Uterus (tissue), 4 donors: Measurements from ENCODE around the gene GMCL2. TPM values are rescaled to one million over a fixed set of nuclear protein-coding genes. Genes with fewer than 3 reads are reported as not detected.
"Not testable (repeated sequence)": the region's sequence is repeated elsewhere in the genome, so short reads cannot be mapped to it uniquely, and the experiment has no call there.

ENCODE experiments used
- DNase-seq, 2 donors: peaks; one replicate each; pipeline ENCODE4 v3.0.0-alpha.2; 2019 to 2020
- H3K27ac ChIP-seq, 2 donors: fragments of 200-600 bp; sonication (generic); 1 replicate in 1 of 2; 2 replicates in 1 of 2; pipeline ENCODE4 v1.5.1; 2016 to 2018
- H3K27me3 ChIP-seq, 2 donors: fragments of 200-600 bp; sonication (generic); one replicate each; pipeline ENCODE4 v1.5.1; 2018 to 2019; ENCODE audit warnings: control low read depth in 1 of 2
- H3K36me3 ChIP-seq, 2 donors: fragments of 200-600 bp; sonication (generic); one replicate each; pipeline ENCODE4 v1.5.1; 2019; ENCODE audit warnings: control low read depth in 1 of 2
- H3K4me1 ChIP-seq, 2 donors: fragments of 200-600 bp; sonication (generic); one replicate each; pipeline ENCODE4 v1.5.1; 2018 to 2019; ENCODE audit warnings: control low read depth in 1 of 2
- H3K4me3 ChIP-seq, 2 donors: fragments of 200-600 bp; sonication (generic); 1 replicate in 1 of 2; 2 replicates in 1 of 2; pipeline ENCODE4 v1.5.1; 2018 to 2019; ENCODE audit warnings: mild to moderate bottlenecking in 1 of 2
- H3K9me3 ChIP-seq, 2 donors: fragments of 200-600 bp; sonication (generic); one replicate each; pipeline ENCODE4 v1.5.1; 2019; ENCODE audit warnings: control low read depth in 1 of 2
- POLR2A ChIP-seq, 2 donors: fragments of 450-650 bp; IDR thresholded peaks; one replicate each; pipeline ENCODE4 v1.6.1; 2016; ENCODE audit warnings: antibody characterized with exemption in 2 of 2, mild to moderate bottlenecking in 1 of 2, moderate library complexity in 1 of 2
- intact Hi-C: fragments of 100-400 bp; cut with DNase I; formaldehyde crosslinking; loops from one replicate; pipeline ENCODE4 v1.15.1; 2023; ENCODE audit warnings: low total_unique reads
- total RNA-seq, 4 donors: library from RNA; depleted of rRNA in 3 of 4; stranded (reverse); fragments of >200 nt in 3 of 4; gene quantifications; one replicate each; pipeline versions ENCODE4 v1.1.0 to v1.2.4, GENCODE V29; 2014 to 2023
- TF ChIP-seq, protein P1 (sequence below), 4 experiments: fragments of 200-600 bp in 2 of 4; fragments of 450-650 bp in 2 of 4; sonication (generic) in 2 of 4; IDR thresholded peaks; one replicate each; pipeline ENCODE4 v1.5.1; 2016 to 2019; ENCODE audit warnings: antibody characterized with exemption in 4 of 4, mild to moderate bottlenecking in 2 of 4, moderate library complexity in 1 of 4
- donor health status: DM: yes; HTN: yes; CAD: no.

The GMCL2 gene
- total RNA-seq, 4 donors from 2014 or later, result not detected

DNA sequence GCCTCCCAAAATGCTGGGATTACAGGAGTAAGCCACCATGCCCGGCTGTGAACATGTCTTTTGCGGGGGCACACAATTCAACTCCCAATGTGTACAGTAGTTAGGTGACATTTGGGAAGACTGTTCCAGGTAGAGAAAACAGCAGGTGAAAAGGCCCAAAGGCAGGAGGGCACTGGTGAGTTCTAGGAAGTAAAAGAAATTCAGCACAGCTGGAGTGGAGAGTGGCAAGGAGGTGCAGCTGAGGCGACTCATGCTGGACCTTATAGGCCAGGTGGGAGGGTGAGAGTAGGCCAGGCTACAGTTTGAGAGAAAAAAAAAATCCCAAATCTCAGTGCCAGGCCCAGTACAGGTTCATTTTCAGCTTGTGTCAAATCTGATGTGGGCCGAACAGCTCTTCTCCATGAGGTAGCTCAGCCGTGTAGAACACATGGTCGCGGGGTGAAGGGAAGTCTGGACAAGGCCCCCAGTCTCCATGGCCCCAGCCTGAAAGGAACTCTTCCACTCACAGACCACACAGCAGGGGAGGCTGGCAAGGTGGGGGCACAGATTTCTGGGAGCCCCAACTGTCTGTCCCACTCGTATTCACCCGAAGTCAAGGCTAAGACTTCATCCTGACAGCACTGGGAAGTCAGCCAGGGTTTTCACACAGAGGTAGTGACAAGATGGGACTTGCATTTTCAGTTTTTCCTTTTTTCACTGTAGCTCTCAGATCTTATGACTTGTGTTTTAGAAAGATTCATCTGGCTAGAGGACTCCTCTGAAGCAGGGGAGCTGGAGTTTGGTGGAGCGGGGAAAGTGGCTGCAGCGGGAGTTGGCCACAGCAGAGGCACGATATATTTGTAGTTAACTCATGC, 12.6 kb upstream of the GMCL2 start:
- H3K27me3 ChIP-seq, result no peaks in the 10 kb centered on the region
- no peak for DNase-seq
- H3K27ac ChIP-seq, result no peak overlapping the region
- no peaks in the 10 kb centered on the region for H3K36me3 ChIP-seq
- no peak overlapping the region for H3K4me3 ChIP-seq
- H3K4me1 ChIP-seq, result no peaks in the 10 kb centered on the region
- TF ChIP-seq, protein P1, sequence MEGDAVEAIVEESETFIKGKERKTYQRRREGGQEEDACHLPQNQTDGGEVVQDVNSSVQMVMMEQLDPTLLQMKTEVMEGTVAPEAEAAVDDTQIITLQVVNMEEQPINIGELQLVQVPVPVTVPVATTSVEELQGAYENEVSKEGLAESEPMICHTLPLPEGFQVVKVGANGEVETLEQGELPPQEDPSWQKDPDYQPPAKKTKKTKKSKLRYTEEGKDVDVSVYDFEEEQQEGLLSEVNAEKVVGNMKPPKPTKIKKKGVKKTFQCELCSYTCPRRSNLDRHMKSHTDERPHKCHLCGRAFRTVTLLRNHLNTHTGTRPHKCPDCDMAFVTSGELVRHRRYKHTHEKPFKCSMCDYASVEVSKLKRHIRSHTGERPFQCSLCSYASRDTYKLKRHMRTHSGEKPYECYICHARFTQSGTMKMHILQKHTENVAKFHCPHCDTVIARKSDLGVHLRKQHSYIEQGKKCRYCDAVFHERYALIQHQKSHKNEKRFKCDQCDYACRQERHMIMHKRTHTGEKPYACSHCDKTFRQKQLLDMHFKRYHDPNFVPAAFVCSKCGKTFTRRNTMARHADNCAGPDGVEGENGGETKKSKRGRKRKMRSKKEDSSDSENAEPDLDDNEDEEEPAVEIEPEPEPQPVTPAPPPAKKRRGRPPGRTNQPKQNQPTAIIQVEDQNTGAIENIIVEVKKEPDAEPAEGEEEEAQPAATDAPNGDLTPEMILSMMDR (IDR thresholded peaks at IDR 0.05), result no peak
- TF ChIP-seq POLR2A (IDR thresholded peaks at IDR 0.05), result no peak
- intact Hi-C loops, result no loop called here
- H3K9me3 ChIP-seq, result no peaks in the 10 kb centered on the region

DNA sequence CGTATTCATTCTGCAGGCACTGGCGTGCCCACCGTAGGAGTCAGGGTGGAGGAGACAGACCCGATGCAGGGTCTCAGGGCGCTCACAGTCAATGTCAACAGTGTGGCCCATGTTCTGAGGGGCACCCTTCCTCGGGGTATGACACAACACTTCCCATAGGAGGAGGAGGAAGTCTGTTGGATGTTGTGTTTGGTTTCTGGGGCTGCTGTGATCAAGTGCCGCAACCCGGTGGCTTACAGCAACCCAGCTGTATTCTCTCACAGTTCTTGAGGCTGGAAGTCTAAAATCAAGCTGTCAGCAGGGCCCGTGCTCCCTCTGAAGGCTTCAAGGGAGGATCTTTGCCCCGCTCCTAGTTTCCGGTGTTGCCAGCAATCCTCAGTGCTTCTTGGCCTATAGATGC, 11.5 kb upstream of the GMCL2 start:
- no peaks in the 10 kb centered on the region for H3K9me3 ChIP-seq
- DNase-seq, result no peak
- H3K36me3 ChIP-seq, result no peaks in the 10 kb centered on the region
- TF ChIP-seq, protein P1 (IDR thresholded peaks at IDR 0.05), result no peak
- TF ChIP-seq POLR2A (IDR thresholded peaks at IDR 0.05), result no peak
- H3K4me1 ChIP-seq, result no peaks in the 10 kb centered on the region
- intact Hi-C loops, result no loop called here
- no peak overlapping the region for H3K4me3 ChIP-seq
- H3K27me3 ChIP-seq, result no peaks in the 10 kb centered on the region
- H3K27ac ChIP-seq, result no peak overlapping the region

DNA sequence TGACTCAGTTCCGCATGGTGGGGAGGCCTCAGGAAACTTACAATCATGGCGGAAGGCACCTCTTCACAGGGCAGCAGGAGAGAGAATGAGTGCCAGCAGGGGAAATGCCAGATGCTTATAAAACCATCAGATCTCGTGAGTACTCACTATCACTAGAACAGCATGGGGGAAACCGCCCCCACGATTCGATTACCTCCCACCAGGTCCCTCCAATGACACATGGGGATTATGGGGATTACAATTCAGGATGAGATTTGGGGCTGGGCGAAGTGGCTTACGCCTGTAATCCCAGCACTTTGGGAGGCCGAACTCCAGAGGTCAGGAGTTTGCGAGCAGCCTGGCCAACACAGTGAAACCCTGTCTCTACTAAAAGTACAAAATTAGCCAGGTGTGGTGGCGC, 11.0 kb upstream of the GMCL2 start:
- H3K9me3 ChIP-seq, DNase-seq, H3K27me3 ChIP-seq, H3K4me1 ChIP-seq, H3K36me3 ChIP-seq, intact Hi-C loops, H3K4me3 ChIP-seq, H3K27ac ChIP-seq: not testable (repeated sequence)

DNA sequence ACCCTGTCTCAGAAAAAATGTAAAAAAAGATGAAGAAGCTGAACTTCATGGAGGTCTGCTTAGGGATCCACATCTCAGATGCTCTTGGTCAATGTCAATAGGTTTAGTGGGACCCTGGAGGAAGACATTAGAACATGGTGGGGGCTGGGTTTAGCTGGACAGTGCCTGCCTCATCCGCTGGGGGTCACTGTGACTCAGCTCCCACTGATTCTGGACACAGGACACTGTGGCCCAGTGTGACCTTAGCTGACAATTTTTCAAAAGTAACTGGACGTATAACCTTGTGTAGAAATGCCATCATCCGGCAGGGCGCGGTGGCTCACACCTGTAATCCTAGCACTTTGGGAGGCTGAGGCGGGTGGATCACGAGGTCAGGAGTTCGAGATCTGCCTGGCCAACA, 9.8 kb upstream of the GMCL2 start:
- no peaks in the 10 kb centered on the region for H3K27me3 ChIP-seq
- intact Hi-C loops, result no loop called here
- no peak for DNase-seq

DNA sequence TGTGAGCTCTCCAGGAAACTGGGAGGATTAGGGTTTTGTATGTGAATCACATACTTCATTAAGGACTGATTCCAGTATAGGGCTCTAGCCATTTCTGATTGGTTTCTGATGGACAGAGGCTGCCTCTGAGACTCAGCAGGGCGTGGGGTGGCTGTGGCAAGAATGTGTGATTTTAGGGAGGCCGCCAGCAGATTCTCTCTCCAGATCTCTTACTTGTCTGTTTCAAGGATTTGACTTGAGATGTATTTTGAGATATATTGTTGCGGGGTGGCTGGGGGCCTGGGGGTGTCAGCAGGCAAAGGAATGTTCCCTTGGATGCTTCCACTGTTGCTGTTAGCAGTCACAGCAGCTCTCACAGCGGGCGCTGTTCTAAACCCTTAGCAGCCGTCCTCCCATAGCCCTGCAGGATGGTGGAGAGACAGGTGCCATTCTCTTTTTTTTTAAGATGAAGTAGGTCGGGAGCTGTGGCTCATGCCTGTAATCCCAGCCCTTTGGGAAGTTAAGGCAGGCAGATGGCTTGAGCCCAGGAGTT, 9.2 kb upstream of the GMCL2 start:
- Histone ChIP-seq H3K36me3 (no peaks in the 10 kb centered on the region), H3K27me3 (no peaks in the 10 kb centered on the region), H3K9me3 (no peaks in the 10 kb centered on the region), H3K4me1 (no peaks in the 10 kb centered on the region), H3K4me3 (no peak overlapping the region), H3K27ac (no peak overlapping the region)
- TF ChIP-seq, protein P1 (IDR thresholded peaks at IDR 0.05), result no peak
- no peak for TF ChIP-seq POLR2A (IDR thresholded peaks at IDR 0.05)
- DNase-seq, result no peak
- intact Hi-C loops, result no loop called here

More for the DNA sequence above, 9.8 kb upstream of the GMCL2 start:
- Histone ChIP-seq H3K27ac (no peak overlapping the region), H3K9me3 (no peaks in the 10 kb centered on the region), H3K36me3 (no peaks in the 10 kb centered on the region), H3K4me1 (no peaks in the 10 kb centered on the region), H3K4me3 (no peak overlapping the region)
- no peak for TF ChIP-seq POLR2A (IDR thresholded peaks at IDR 0.05)
- TF ChIP-seq, protein P1 (IDR thresholded peaks at IDR 0.05), result no peak
